ENCODE data around the gene MAD2L1BP. TPM values are rescaled to one million over a fixed set of nuclear protein-coding genes. Genes with fewer than 3 reads are reported as not detected.

The MAD2L1BP gene
- total RNA-seq, 1 experiment from 2014 or later, result 36.6 TPM

DNA sequence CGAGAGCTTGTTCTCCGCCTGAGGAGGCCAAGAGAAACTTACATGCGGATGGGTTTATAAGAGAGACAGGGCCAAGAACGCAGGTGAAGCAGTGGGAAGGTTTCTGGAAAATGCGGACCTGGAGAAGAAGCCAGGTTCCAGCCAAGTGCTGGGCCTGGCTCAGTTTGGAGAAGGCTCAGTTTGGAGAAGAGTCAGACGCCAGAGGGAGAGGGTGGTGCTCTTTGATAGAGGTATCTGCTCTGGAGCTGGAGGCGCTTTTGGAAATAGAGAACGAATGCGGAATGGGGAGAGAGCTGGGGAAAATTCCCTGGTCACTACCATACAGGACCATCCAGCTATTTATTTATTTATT is 9.9 kb downstream of the MAD2L1BP start:
- ChIA-PET POLR2A (no interaction called here), CTCF (interaction anchor here (1.1 kb wide), 1 partner anchor 24 kb away, joined by 3 read pairs; no protein-coding TSS in a partner anchor), RAD21 (ENCODE audit: low non-redundant PET in 1 of 2, low total read pairs in 2 of 2, uncharacterized antibody in 2 of 2, unreplicated experiment in 2 of 2) (no interaction called here)
- H3K4me2 ChIP-seq (ENCODE audit: low read length), result no peak overlapping the region
- no peak overlapping the region for H3K27ac ChIP-seq (ENCODE audit: low read depth, low read length)
- no peaks in the 10 kb centered on the region for H3K9me3 ChIP-seq (ENCODE audit: control insufficient read depth in 1 of 2, insufficient read depth in 1 of 2, low read depth in 1 of 2, low read length in 2 of 2)
- no peak overlapping the region for H3K4me3 ChIP-seq (replicated peaks in 1 of 2; ENCODE audit: low read depth in 1 of 2, low read length in 2 of 2)
- H3K4me1 ChIP-seq (ENCODE audit: control insufficient read depth in 1 of 2, insufficient read depth in 2 of 2, low read length in 2 of 2), result no peaks in the 10 kb centered on the region
- H3K9ac ChIP-seq (ENCODE audit: low read length), result no peak overlapping the region
- peaks cover 6 to 9% of the 10 kb centered on the region in 2 experiments; a peak in 3 of 4 replicates for H3K36me3 ChIP-seq (ENCODE audit: control insufficient read depth in 1 of 2, insufficient read depth in 2 of 2, low read length in 2 of 2)
- H3K9me2 ChIP-seq (ENCODE audit: insufficient read depth), result no peaks in the 10 kb centered on the region
- peaks cover 4% of the 10 kb centered on the region for H3K79me2 ChIP-seq (ENCODE audit: insufficient read depth, low read length)
- no peak for ATAC-seq
- TF ChIP-seq, protein P1, sequence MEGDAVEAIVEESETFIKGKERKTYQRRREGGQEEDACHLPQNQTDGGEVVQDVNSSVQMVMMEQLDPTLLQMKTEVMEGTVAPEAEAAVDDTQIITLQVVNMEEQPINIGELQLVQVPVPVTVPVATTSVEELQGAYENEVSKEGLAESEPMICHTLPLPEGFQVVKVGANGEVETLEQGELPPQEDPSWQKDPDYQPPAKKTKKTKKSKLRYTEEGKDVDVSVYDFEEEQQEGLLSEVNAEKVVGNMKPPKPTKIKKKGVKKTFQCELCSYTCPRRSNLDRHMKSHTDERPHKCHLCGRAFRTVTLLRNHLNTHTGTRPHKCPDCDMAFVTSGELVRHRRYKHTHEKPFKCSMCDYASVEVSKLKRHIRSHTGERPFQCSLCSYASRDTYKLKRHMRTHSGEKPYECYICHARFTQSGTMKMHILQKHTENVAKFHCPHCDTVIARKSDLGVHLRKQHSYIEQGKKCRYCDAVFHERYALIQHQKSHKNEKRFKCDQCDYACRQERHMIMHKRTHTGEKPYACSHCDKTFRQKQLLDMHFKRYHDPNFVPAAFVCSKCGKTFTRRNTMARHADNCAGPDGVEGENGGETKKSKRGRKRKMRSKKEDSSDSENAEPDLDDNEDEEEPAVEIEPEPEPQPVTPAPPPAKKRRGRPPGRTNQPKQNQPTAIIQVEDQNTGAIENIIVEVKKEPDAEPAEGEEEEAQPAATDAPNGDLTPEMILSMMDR (IDR thresholded peaks at IDR 0.05 in 2 of 3, conservative IDR thresholded peaks at IDR 0.05 in 1 of 3; ENCODE audit: borderline replicate concordance in 1 of 3, insufficient read depth in 1 of 3, low read depth in 2 of 3, low read length in 2 of 3), result no peak
- TF ChIP-seq RAD21 (IDR thresholded peaks at IDR 0.05; ENCODE audit: low read depth) (no peak), FOSL1 (IDR thresholded peaks at IDR 0.05; ENCODE audit: low read depth) (no peak), ZFX (IDR thresholded peaks at IDR 0.05) (no peak), ZNF274 (IDR thresholded peaks at IDR 0.05; ENCODE audit: low read depth, low read length) (no peak), EGR1 (IDR thresholded peaks at IDR 0.05; ENCODE audit: low read depth) (no peak), SRF (IDR thresholded peaks at IDR 0.05; ENCODE audit: low read depth) (no peak), ELF1 (IDR thresholded peaks at IDR 0.05; ENCODE audit: borderline replicate concordance, low read depth) (no peak), CEBPB (IDR thresholded peaks at IDR 0.05; ENCODE audit: low read depth) (no peak), YY1 (IDR thresholded peaks at IDR 0.05; ENCODE audit: extremely low read depth, insufficient replicate concordance, low read depth, low read length) (no peak), POLR2A (IDR thresholded peaks at IDR 0.05; ENCODE audit: borderline replicate concordance, extremely low read depth, insufficient read depth, insufficient read length) (no peak), EZH2phosphoT487 (IDR thresholded peaks at IDR 0.05; ENCODE audit: borderline replicate concordance) (no peak)
- TF ChIP-seq, protein P2, sequence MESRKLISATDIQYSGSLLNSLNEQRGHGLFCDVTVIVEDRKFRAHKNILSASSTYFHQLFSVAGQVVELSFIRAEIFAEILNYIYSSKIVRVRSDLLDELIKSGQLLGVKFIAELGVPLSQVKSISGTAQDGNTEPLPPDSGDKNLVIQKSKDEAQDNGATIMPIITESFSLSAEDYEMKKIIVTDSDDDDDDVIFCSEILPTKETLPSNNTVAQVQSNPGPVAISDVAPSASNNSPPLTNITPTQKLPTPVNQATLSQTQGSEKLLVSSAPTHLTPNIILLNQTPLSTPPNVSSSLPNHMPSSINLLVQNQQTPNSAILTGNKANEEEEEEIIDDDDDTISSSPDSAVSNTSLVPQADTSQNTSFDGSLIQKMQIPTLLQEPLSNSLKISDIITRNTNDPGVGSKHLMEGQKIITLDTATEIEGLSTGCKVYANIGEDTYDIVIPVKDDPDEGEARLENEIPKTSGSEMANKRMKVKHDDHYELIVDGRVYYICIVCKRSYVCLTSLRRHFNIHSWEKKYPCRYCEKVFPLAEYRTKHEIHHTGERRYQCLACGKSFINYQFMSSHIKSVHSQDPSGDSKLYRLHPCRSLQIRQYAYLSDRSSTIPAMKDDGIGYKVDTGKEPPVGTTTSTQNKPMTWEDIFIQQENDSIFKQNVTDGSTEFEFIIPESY (IDR thresholded peaks at IDR 0.05; ENCODE audit: extremely low read depth, insufficient replicate concordance, low read length), result no peak
- no peaks in the 10 kb centered on the region for H4K20me1 ChIP-seq (ENCODE audit: insufficient read depth)
- DNase-seq (ENCODE audit: low read depth, low spot score), result no peak
- BruUV-seq (replicated peaks), result no TSS peak
- no peak overlapping the region for H2AFZ ChIP-seq (ENCODE audit: low read depth, low read length, poor library complexity, severe bottlenecking)
- intact Hi-C loops (cut with micrococcal nuclease), result no loop called here
- no peaks in the 10 kb centered on the region for H3K27me3 ChIP-seq (ENCODE audit: insufficient read depth, low read length)
